ENCODE measurements around the gene VANGL1.

VANGL1 gene

GRCh38 chr1:115744646-115745275, 103.0 kb downstream of the VANGL1 start:
- no peak for DNase-seq (ENCODE audit: low spot score)

- DNase-seq (ENCODE audit: low spot score): no peak
Measured at GRCh38 chr1:115746021-115746690, 104.4 kb downstream of the VANGL1 start.

Measured in hematopoietic multipotent progenitor cell treated with erythropoietin and hydrocortisone succinate and interleukin-3 and kit ligand, for 17 days (in vitro differentiated cells).